Cerebellar nuclear complex (tissue), 1 donor: ENCODE measurements around the gene DOP1A.

Experiments used
- DNase-seq, 2 experiments: peaks; one replicate each; lab custom pipeline; 2025; lab: John Stamatoyannopoulos, UW

The DOP1A gene

DNA sequence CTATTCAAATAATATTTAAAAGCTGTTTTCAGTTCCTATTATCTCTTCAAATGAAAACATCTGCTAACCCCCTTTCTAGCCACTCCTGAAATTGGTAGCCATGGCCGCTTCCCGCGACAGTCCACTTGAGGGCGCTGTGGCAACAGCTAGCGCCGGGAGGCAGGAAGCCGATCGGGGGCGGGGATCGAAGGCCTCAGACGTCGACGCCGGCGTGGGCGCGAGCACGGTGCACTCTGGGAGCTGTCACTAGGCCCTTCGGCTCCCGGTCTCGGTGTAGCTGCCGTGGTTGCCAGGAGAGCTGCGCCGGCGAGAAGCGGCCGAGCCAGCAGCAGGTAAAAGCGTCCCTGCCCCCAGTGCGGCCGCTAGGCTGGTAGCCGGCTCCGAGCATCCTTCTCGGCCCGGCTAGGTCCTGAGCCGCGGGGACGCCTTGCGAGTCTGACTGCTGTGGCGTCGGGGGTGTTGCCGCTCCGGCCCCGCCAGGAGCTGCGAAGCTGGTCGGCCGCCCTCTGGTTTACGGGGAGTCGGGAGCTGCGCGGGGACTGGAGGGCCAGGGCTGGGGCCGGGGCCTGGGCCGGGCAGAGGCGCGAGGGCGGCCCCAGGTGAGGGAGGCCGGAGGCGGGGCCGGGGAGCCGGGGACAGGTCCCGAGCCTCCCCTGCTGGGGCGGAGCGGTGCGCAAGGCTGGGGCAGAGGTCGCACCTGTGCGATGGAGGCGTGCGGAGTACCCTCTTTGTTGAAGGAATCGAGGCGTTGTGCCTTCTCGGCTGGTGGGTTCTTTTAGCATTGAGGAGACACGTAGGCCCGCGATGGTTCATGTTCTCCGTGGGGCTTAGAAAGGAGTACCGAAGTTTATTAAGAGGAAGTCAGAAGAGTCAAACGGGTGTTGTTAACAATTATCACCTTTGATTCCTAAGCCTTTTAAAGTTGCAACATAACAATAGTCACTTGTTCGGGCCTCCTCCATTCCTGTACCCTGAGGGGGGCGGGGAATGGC lies at the start of gene DOP1A:
DOP1A (plus strand) TSS at position 224 of the 992 bp plus-strand sequence. CDS start 29,307 bp downstream, outside the sequence.
- peak; percentile 14 to 76 for DNase-seq

- no peak for DNase-seq
Measured at GRCh38 chr6:83019741-83020140, 47.7 kb upstream of the DOP1A start.

- no peak for DNase-seq
Measured at GRCh38 chr6:83031689-83032088, 35.8 kb upstream of the DOP1A start.

DNA sequence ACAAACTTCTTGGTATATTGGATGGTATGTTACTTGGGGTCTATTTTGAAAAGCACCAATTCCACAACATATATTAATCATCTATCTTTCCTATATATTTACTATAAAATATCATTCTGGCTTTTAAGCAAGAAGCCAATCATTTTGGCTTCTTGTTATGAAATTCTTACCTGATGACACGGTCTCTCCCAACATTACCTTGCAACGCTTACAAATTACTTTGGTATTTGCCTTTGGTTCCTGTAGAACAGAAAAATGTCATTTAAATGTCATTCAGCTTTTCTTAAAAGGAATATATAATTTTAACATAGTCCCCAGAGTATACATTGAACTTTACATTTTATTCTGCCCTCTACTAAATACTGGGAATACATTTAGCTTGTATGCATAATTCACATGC lies 29.2 kb upstream of the DOP1A start:
- DNase-seq, result no peak

- no peak for DNase-seq
Measured at GRCh38 chr6:83042467-83043053, 24.9 kb upstream of the DOP1A start.

DNA sequence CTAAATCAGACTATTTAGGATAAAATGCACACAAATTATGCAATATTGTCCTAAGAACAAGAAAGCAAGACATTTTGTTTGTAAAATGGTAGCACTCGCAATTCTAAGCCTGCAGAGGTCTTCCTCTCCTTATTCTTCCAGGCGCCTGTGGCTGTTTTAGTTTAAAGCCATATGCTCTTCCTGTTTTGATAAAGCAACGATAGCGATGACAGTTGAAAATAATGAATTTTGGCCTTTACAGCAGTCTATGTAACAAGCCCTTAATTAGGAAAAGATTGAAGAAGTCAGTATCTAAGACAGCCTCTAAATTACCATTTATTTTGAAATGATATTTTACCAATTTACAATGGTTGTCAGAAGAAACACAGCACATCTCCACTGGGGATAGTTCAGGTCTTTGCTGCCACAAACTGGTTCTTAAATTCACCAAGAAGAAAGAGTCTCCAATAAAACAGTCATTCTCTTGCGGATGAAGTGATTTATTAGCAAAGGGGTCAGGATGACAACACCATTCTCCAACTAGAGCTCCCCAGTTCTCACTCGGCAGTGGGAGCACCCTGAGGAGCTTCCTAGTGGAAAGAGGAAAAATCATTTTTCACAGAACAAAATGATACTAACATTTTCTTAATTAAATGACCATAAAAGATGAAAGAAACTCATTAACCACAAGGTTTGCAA lies 23.2 kb upstream of the DOP1A start:
- no peak for DNase-seq

DNA sequence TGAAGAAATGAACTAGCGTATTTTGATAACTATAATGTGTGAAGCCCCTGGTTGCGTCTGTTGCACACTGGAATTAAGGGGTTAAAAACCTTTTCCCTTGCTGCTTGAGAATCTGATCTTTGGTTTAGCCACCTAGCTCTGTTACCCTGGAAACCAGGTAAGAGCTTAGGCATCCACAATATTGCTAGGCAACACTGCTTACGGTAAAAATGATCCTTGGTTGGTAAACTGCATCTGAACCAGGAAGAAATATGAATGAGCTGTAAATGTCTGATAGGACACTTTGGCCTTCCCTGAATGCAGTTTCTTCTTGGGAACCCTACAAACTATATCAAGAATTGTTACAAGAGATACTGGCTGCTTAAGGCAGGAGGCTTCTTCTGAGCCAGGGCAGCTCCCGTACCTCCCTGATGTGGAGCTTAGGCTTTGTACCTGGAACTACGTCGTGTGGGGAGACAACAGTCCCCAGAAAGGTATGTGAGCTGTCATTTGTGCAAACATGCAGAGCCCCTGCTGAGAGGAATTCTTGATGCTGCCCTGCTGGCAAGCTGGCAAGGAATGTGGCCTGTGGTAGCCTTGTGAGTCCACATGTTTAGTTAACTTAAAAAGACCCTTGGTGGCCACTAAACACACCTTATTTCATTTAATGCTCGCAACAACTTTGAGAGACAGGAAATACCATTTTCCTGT lies 20.3 kb upstream of the DOP1A start:
- no peak for DNase-seq

DNA sequence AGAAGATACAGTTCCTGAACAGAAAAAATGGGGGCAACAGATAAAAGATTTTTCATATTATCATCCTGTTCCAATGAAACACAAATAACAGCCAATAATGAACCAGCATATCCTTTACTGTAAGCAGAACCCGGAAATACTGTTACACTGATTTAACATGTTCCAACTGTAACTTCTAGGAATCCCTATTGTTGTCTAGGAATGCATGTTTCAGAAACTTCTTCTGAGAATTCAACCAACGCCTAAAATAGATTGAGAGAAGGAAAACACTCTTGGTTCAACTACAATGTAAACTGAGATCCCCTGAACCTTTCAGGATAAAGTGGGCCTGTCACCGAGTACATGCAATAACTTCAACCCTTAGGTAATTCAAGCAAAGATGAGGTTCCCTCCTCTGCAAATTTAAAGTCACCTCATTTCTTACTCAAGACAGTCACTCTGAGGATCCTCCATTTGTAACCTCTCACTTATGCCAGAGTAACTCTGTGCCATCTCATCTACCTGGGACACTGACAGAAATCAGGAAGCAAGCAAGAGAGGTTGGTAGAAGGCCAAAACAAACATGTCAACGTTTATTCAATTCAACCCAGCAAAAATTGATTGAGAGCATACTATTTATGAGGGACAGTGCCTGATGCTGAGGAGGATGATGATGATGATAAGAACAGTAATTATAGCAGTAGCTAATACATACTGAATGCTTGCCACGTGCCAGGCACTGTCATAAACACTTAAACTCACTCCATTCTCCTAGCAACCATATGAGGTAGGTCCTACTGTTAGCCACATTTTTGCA lies 15.9 kb upstream of the DOP1A start:
- DNase-seq, result no peak

GRCh38 chr6:83053678-83054077 lies 13.8 kb upstream of the DOP1A start:
- no peak for DNase-seq

GRCh38 chr6:83055366-83055964 lies 12.0 kb upstream of the DOP1A start:
- no peak for DNase-seq

DNA sequence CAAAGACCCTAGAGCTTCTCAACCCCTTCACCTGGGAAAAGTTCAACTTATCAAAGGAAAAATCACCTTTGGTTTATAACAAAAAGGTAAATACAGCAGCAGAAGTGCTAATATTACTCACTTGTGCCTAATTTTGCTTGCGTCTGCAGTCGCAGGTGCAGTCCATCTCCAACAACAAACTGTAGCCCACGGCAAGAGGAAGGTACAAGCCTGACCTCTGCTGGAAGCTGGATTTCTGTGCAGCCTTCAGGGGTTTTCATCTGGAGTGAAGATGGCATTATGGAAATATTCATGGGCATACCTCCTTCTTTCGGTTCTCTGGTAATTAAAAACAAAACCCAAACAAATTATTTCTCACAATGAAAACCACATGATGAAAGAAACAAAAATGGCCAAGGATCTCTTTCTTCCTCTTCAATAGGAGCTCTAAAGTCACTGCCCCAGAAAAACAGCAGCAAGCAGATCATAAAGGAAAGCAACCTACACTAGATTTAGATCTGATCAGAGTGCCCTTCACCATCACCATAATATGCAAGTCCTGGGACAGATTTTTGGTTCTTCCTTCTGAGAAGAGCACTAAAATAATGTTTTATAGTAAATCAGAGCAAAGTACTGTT lies 9.7 kb upstream of the DOP1A start:
- no peak for DNase-seq

DNA sequence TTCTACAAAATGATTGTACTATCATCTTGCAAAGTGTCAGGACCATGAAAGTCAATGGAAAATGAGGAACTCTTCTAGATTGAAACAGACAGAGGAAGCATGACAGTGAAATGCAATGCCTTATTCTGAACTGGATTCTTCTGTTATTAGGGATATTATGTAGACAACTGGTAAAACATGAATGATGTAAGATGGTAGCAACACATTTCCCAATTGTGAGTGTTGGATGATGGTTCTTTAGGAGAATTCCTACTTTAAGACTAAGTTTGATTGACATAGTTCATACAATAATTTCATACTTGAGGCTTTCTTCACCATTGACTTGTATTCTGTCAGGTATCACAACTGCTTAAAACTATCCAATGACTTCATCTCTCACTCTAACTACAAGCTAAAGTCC lies 6.3 kb upstream of the DOP1A start:
- no peak for DNase-seq

GRCh38 chr6:83062225-83062624 lies 5.2 kb upstream of the DOP1A start:
- DNase-seq, result no peak

DNA sequence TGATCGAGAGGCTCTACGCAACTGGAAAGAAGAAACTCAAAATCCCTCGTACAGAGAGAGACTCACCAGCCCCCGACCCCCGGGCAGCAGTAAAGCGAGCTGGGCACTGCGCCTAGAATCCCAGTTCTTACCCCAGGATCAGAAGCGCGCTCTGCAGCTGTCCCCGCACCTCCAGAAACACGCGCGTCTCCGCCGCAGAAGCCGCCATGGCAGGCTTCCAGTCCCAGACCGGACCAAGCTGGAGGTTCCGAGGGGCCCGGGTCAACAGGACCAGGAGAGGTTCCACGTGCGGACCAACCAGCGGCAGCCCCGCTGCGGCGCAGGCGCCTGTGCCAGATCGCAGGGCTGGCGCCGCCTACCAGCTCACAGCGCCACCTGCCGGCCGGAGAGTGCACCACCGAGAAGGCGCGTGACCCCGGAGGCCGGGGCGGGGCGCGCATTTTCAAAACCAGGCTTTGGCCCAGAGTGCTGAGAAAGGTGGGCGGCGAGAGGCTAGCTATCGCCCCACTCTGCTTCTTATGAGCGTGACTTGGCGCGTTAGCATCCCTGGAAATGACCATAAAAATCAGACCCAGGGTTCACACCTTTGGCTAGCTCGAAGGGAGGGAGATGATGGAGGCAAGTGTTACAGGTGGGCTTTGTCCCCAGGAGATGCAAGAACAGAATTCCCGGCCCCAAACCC lies 1.8 kb upstream of the DOP1A start, which contains the start of gene UBE3D:
UBE3D (minus strand) TSS at position 331 of the 682 bp plus-strand sequence; CDS start at position 208, 123 bp downstream.
- DNase-seq, result peak in 1 of 2 experiments; percentile 28

GRCh38 chr6:83068616-83069015 lies 1.1 kb downstream of the DOP1A start:
- no peak for DNase-seq

DNA sequence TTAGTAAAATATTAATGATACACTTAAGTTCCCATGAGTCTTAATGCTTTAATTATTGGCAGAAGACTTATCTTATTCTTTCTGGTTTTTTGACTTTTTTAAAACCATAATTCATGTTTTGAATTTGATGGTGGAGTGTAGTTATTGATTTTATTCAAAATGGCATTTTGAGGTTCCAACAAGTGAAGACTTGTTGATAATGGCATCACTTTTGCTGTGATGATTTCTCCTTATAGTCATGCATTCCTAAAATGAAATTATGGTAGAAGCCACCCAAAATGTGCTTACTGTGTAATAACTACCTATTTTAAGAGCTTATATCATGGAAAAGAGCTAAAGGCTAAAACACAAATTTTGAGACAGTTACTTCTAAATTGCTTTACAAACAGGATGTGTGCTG lies 2.2 kb downstream of the DOP1A start:
- no peak for DNase-seq

DNA sequence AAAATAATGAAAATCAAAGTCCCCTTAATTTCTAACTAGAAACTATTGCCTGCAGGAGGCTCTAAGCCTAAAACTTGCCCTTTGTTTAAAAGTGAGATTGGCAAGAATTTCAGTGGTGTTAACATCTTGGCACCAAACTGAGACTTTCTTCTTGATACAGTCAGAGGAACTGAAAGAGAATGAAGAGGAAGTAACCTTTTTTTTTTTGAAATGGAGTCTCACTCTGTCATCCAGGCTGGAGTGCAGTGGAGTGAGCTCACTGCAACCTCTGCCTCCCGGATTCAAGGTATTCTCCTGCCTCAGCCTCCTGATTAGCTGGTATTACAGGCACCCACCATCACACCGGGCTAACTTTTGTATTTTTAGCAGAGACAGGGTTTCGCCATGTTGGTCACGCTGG lies 3.6 kb downstream of the DOP1A start:
- no peak for DNase-seq

DNA sequence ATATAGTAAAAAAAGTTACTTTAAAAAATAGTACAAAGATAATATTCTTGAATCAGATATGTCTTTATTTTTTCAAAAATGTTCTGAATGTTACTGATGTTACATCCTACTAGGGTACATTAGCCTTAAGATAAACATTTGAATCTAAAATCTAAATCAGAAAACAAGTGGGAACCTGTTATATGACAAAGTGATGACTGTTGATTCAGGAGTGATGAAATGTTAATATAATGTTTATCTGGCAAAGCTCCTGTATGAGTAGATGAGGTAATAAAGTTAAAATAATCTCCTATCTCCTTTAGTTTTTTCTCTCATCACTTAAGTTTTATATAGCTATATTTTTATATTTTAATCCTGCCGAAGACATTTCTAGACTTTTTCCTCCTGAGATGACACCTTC lies 4.2 kb downstream of the DOP1A start:
- DNase-seq, result no peak

- DNase-seq, result no peak
Measured at GRCh38 chr6:83072726-83073125, 5.3 kb downstream of the DOP1A start.

DNA sequence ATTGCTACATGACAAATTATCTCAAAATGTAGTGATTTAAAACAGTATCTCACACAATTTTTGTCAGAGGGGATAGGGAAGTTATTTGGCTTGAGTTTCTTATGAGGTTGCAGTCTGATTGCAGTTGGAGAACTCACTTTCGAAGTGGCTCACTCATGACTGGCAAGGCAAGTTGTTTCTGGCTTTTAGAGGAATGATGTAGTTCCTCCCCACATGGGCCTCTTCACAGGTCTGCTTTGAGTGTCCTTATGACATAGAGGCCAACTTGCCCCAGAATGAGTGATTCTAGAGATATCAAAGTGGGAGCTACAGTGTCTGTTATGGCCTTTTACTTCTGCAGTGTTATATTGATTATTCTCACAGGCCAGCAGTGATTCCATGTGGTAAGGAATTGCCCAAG lies 6.1 kb downstream of the DOP1A start:
- no peak for DNase-seq
